ENCODE results near the gene PCSK1N. TPM values are rescaled to one million over a fixed set of nuclear protein-coding genes. Genes with fewer than 3 reads are reported as not detected.

PCSK1N gene
- total and polyA plus RNA-seq, 9 of the 15 experiments (the other 6 are each of a cell fraction or from before 2014, with no cell fraction given): 0.07 to 0.55 (median 0.54) TPM; not detected in 6

- Histone ChIP-seq H3K79me2 (ENCODE audit: control insufficient read depth, insufficient read depth, low read length) (no peaks in the 10 kb centered on the region), H3K9ac (ENCODE audit: insufficient read depth in 1 of 2, low read depth in 2 of 2, low read length in 2 of 2) (peak overlapping the region in 1 of 2 experiments; percentile 58; a peak in 2 of 4 replicates), H3K27ac (ENCODE audit: extremely low read depth, low read depth, low read length) (no peak overlapping the region), H3K9me1 (ENCODE audit: control insufficient read depth, insufficient read depth, low read length) (no peaks in the 10 kb centered on the region), H3K9me3 (replicated peaks; ENCODE audit: control insufficient read depth, insufficient read depth, low read depth, low read length) (no peaks in the 10 kb centered on the region), H3K4me1 (replicated peaks in 1 of 2; ENCODE audit: control insufficient read depth in 2 of 2, insufficient read depth in 2 of 2, low read length in 2 of 2) (peaks cover 5 to 12% of the 10 kb centered on the region in 2 experiments; a peak in 4 of 5 replicates), H3K4me3 (no peak overlapping the region), H3K36me3 (ENCODE audit: control insufficient read depth, insufficient read depth, low read length) (peaks cover 37% of the 10 kb centered on the region; the same call in 2 of the 3 replicates), H3K27me3 (ENCODE audit: control insufficient read depth in 2 of 2, insufficient read depth in 2 of 2, low read length in 2 of 2) (no peaks in the 10 kb centered on the region), H3K4me2 (ENCODE audit: insufficient read depth, low read length) (no peak overlapping the region), H2AFZ (ENCODE audit: low read depth, low read length) (no peak overlapping the region), H4K20me1 (replicated peaks; ENCODE audit: control insufficient read depth, insufficient read depth, low read length) (no peaks in the 10 kb centered on the region)
- CTCF ChIA-PET (ENCODE audit: low intra/inter-chr PET ratio): no interaction called here
- in situ Hi-C loops (cut with MboI): no loop called here
- FAIRE-seq (no peak), ATAC-seq (peak; percentile 80), DNase-seq (ENCODE audit: extremely low read depth in 1 of 4, low spot score in 3 of 4) (peak in 1 of 4 experiments; percentile 21)
- POLR2A ChIA-PET: interaction anchor here (0.7 kb wide), 1 partner anchor 11 kb away, joined by 3 read pairs; no protein-coding TSS in a partner anchor
- no TSS peak for BruUV-seq (replicated peaks)
- intact Hi-C loops (cut with micrococcal nuclease): no loop called here
- 92% methylated on average over 2 of the region's 18 CpGs for WGBS (ENCODE audit: insufficient coverage, low coverage, missing lambda C conversion rate)
- TF ChIP-seq ZBTB49 (CRISPR knock-in tag; IDR thresholded peaks at IDR 0.05; ENCODE audit: borderline replicate concordance) (no peak), RB1 (IDR thresholded peaks at IDR 0.05; ENCODE audit: low read depth) (no peak), CTCF (IDR thresholded peaks at IDR 0.05 in 2 of 3, conservative IDR thresholded peaks at IDR 0.05 in 1 of 3; ENCODE audit: insufficient read depth in 2 of 3, low read depth in 1 of 3, low read length in 3 of 3) (peak; percentile 22 to 41 (median 32); a peak in 3 of 6 replicates), REST (IDR thresholded peaks at IDR 0.05; ENCODE audit: borderline replicate concordance) (peak; percentile 16; the same call in 1 of the 2 replicates), REST (CRISPR knock-in tag; IDR thresholded peaks at IDR 0.05; ENCODE audit: low read depth) (no peak), USF2 (CRISPR knock-in tag; IDR thresholded peaks at IDR 0.05) (no peak), ZNF121 (CRISPR knock-in tag; conservative IDR thresholded peaks at IDR 0.05) (no peak)
Measured at GRCh38 chrX:48816014-48816810, 19.2 kb downstream of the PCSK1N start.

Measured in K562 (cell line).